Measurements from ENCODE around the gene FANK1.

- TF ChIP-seq EP300 (IDR thresholded peaks at IDR 0.05; ENCODE audit: borderline replicate concordance) (no peak), RAD21 (IDR thresholded peaks at IDR 0.05; ENCODE audit: low read depth) (no peak), NFIC (IDR thresholded peaks at IDR 0.05) (no peak), FOXM1 (IDR thresholded peaks at IDR 0.05; ENCODE audit: borderline replicate concordance, low read depth) (no peak), TAF1 (IDR thresholded peaks at IDR 0.05; ENCODE audit: low read depth) (no peak), TEAD4 (IDR thresholded peaks at IDR 0.05) (no peak), MAX (IDR thresholded peaks at IDR 0.05) (no peak), ZBTB7A (IDR thresholded peaks at IDR 0.05; ENCODE audit: low read depth) (no peak)
These were observed 117.3 kb downstream of the FANK1 start for GRCh38 chr10:126013489-126014281.

All from Ishikawa (cell line).